ENCODE data around the gene ZNF749.
A peak's percentile ranks its signal among the peaks of the same experiment; 100 is the strongest.

Gene ZNF749

DNA sequence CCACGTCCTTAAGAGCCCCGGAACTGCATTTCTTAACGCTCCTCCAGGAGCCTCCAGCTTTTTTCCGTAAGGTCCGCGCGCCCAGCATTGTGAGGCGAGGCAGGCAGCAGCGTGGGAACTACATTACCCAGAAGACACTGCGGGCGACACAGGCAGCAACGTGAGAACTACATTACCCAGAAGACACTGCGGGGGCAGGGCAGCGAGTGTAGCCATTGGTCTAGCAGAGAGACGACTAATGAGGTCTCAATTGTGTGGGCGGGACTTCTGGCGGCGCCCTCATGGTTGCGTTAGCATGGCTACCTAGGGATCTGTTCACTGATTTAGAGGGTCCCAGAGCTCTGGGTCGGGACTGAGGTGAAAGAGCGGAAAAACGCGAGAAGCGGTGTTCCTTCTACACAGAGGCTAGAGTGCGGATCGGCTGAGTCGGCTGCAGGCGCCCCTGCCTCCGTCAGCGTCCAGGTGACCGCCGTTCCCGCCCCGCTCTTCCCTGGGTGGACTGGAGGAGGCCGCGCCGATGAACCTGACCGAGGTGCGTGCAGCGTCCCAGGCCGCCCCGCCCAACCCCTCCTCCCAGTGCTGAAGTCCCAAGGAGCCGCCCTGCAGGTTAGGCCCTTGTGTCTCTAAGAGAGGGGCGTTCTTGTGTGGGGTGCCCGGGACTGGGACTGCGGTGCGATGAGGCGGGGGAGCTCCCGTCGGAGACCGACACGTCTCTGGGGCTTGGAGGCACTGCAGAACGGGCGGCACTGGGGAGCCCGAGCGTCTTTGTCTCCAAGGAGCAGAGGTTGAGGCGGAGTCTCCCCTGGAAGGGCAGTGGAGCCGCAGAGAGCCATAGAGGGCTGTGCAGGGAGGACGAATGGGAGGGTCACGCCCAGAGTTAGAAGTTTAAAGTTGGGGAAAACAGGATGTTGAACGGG, at the start of gene ZNF749:
Gene ZNF749, plus strand, starts transcription at position 264 of the 917 bp plus-strand sequence. Its CDS starts 254 bp downstream, at position 518.
- DNase-seq (ENCODE audit: low read depth in 2 of 2), result peak; percentile 85 to 91

DNA sequence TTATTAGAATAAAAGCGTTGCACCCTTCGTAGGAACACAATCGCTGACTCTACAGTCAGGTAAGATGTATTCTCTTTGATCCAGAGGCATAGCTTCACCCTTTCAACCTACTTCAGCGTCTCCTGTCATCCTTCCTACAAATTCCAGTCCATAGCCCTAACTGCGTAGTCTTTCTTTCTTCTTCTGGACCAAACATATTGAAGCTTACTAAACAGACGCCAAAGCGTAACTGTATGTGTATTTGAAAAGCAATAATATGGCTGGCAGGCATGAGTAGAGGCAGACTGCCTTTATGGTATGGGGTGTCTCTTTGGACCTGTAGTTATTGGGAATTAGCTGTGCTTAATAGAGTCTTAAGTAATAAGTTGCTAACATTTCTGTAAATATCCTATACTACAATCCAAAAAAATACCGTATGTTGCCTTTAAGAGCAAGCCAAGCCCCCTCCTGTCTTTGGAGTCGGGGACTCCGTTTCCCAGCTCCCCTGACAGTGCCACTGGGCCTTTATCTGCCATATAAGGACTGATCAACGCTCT, 45.9 kb upstream of the ZNF749 start:
- no peak for DNase-seq (ENCODE audit: low read depth in 2 of 2)

DNA sequence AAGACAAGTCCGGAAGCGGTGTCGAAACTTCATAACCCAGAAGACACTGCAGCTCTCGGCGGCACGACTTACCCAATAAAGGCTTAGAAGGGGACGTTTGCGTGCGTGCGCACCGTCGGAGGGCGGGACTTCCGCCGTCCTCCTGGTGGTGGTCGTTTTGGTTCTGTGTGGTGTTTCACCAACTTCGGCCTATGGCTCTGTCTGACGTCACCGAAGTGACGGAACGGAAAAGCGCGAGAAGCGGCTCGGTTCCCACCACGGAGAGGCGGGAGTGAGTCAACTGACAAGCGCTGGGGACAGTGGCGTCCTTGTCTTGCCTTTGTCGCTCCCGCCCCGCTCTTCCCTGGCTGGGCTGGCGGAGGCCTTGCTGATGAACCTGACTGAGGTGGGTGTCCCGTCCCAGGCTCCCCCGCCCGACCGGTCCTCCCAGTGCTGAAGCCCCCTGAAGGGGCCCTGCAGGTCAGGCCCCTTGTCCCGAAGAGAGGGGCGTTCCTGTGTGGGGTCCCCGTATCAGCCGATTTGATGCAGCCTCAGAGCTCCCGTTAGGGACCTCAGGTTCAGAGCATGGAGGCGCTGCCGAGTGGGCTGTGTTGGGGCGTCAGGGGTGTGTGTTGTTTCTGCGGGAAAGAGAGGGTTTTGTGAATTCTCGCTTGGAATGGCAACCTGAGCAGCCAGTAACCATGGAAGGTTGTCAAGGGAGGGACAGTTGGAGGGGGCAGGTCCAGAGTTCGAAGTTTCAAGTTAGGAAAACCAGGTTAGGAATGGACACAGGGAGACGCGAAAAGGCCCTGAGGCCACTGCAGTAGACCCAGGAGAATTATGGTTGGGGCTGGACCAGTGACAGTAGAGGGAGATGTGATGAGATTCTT, 45.2 kb upstream of the ZNF749 start, which contains the start of gene ZNF548:
Gene ZNF548, plus strand, starts transcription at position 125 of the 869 bp plus-strand sequence. Its CDS starts 246 bp downstream, at position 371.
- peak; percentile 89 to 97 for DNase-seq (ENCODE audit: low read depth in 2 of 2)

DNA sequence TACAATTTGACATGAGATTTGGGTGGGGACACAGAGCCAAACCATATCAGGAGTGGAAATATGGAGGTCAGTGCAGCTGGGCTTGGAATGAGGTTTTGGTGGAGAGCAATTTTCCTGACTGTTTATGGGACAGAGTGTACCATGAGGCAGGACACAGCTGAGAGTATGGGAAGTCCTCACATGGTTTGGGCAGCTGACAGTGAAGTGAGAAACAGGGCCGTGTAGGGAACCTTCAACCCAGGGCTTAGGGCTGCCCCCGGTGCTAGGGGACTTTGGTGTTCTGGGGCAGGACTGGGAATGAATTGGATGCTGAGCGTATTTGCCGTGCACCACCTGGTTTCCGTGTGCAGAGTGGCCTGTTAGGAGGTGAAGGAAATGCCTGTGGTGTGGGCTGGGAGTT, 39.4 kb upstream of the ZNF749 start:
- no peak for DNase-seq (ENCODE audit: low read depth in 2 of 2)

DNA sequence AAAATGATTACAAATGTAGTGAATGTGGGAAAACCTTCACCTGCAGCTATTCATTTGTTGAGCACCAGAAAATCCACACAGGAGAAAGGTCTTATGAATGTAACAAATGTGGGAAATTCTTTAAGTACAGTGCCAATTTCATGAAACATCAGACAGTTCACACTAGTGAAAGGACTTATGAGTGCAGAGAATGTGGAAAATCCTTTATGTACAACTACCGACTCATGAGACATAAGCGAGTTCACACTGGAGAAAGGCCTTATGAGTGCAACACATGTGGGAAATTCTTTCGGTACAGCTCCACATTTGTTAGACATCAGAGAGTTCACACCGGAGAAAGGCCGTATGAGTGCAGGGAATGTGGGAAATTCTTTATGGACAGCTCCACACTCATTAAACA, 36.3 kb upstream of the ZNF749 start:
- DNase-seq (ENCODE audit: low read depth in 2 of 2), result no peak

DNA sequence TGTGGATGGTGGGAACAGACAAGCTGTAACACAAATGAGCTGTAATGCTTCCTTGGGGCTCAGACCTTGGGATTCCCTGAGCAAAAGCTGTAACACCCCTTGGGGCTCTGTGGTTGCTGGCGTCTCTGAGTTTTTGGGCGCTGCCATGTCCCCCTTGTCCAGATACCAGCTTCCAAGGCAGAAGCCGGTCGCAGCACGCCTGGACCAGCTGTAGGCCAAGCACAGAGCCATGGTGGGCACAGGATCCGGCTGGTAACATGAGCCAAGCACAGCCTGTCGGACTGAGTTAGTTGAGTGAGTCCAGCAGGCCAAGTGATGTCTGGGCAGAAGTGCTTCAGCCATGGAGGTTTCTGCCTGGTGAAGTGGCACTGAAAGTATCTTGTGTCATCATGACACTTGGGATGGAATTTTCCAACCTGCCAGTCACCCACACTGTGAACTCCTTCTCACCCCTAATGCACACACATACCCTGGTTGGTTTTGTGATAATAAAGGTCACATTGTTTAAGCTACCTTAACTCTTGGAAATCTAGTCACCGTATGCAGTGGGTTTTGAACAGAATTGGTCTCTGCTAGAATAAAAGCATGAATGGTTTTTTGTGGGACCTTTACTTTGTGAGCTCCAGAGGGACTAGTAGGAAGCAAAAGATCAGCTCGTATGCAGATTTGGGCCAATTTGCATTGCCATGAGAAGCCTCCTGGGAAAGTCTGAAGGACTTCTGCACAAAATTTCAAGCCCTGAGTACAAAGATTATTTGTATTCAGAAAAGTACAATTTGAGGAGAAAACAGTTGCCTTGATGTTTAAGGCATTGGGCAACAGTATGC, 31.2 kb upstream of the ZNF749 start:
- DNase-seq (ENCODE audit: low read depth in 2 of 2), result no peak

DNA sequence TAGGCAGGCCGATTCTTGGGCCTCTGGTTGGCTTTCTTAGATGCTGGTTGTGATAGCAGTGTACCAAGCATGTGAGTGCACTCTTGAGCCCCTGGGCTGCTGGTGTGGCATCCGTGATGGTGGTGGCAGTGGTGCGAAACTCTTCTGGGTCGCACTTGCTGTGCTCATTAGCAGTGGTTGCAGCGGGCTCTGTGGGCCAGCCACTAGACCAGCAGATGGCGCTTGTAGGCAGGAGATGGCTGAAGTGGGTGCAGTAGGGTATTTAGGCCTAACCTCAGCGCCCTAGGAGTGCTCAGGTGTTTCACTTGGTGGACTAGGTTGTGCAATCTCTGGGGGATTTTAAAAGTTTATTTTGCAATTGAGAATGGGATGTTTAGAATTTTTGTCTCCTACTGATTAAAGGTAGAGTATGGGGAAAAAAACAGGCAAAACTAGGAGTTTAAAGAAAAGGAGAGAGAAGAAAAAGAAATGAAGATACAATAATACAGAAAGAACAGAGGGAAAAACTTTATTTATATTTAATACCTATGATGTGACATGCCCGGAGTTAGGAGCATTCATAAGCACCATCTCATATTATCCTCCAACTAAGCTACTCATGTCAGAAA, 28.5 kb upstream of the ZNF749 start:
- DNase-seq (ENCODE audit: low read depth in 2 of 2), result peak; percentile 45 to 54

DNA sequence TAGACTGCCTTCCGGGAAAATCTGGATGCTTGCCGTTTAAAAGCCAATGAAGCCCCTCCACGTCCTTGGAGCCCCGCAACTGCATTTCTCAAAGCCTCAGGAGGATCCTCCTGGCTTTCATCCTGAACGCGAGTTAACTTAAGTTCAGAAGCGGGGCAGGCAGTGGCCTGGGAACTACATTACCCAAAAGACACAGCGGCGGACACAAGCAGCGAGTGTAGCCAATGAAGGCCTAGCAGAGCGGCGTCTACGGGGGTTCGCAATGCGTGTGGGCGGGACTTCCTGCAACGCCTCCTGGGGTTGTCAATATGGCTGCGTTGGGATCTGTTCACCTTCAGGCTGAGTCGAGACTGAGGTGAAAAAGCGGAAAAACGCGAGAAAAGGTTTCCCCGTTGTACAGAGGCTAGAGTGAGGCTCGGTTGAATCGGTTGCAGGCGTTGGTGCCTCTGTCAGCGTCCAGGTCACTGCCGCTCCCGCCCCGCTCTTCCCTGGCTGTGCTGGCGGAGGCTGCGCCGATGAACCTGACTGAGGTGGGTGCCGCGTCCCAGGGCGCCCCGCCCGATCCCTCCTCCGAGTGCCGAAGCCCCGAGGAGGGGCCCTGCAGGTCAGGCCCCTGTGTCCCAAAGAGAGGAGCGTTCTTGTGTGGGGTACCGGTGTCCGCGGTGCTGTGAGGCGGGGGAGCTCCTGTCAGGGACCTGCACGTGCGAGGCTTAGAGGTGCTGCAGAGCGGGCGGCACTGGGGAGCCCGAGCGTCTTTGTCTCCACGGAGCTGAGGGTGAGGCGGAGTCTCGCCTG, 24.1 kb upstream of the ZNF749 start, which contains the start of gene ZNF17:
Gene ZNF17, plus strand, starts transcription at position 285 of the 795 bp plus-strand sequence. CDS start 2,455 bp downstream, outside the sequence.
- peak; percentile 84 to 86 for DNase-seq (ENCODE audit: low read depth in 2 of 2)

DNA sequence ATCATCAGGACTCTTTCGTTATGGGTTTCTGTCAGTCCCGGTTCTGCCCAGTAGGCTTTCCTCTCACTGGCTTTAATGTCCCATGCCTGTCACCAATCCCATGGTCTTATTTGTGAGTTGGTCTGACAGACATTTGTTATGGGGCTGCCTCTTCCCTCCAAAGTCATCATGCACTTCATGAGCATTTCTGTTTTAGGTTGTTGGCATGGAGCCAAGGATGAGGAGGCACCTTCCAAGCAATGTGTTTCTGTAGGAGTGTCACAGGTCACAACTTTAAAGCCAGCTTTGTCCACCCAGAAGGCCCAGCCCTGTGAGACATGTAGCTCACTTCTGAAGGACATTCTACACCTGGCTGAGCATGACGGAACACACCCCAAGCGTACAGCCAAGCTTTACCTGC, 15.7 kb upstream of the ZNF749 start:
- DNase-seq (ENCODE audit: low read depth in 2 of 2), result no peak

DNA sequence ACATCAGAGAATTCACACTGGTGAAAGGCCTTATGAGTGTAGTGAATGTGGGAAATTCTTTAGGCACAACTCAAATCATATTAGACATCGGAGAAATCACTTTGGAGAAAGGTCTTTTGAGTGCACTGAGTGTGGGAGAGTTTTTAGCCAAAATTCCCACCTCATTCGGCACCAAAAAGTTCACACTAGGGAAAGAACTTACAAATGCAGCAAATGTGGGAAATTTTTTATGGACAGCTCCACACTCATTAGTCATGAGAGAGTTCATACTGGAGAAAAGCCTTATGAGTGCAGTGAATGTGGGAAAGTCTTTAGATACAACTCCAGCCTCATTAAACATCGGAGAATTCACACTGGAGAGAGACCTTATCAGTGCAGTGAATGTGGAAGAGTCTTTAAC, 14.1 kb upstream of the ZNF749 start:
- DNase-seq (ENCODE audit: low read depth in 2 of 2), result no peak

DNA sequence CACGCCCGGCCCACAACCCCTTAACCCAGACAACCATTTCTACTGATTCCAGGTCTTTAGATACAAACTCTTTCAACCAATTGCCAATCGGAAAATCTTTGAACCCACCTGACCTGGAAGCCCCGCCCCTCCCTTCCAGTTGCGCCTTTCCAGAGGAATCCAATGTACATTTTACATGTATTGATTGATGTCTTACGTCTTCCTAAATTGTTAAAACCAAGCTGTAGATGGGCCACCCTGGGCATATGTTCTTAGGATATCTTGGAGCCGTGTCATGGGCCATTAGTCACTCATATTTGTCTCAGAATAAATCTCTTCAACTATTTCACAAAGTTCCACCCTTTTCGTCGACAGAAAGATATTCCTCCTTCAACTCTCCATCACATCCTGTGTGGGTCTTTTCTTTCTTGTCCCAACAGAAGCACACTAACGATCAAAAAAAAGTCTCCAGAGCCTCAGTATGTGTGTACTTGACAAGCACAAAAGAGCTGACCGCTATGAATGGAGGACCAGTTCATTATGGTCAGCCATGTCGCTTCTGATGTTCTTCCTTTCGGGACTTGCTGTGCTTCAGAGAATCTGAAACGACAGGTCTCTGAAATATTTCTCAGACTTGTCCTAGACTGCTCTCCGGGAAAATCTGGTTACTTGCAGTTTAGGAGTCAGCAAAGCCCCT, 601 bp upstream of the ZNF749 start:
- no peak for DNase-seq (ENCODE audit: low read depth in 2 of 2)

DNA sequence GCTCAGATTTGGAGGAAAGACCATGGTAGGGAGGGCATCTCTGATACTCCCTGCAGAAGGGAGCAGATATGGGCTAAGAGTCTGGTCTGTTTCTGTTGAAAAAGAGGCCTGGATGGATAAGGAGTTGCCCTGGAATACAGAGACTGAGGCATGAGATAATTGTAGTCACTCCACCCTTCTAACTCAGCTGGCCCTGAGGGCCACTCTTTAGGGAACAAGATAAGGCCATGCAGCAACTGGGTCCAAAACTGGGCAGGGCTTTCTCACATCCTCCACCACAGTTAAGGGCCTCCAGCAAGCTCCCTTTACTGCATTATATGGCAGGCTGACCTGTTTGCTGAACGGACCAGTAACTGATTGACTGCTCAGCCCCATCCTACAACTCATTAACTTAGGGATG, 1.3 kb downstream of the ZNF749 start:
- DNase-seq (ENCODE audit: low read depth in 2 of 2), result no peak

DNA sequence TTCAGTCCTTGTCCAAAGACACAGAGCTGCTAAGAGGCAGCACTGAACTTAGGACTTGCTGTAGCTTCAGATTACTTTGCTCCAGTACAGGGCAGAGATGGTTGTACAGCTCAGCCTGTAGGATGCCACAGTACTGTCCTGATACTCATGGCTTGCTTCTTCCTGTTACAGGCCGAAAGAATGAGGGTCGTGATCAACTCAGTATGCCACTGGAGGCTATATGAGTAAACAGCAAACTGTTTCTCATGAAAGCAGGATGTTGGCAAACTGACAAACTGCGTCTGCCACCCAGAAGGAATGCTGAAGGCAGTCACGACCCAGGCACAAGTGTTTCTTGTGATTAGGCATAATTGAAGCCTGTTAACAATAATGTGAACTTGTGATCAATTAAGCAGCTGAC, 2.8 kb downstream of the ZNF749 start:
- no peak for DNase-seq (ENCODE audit: low read depth in 2 of 2)

DNA sequence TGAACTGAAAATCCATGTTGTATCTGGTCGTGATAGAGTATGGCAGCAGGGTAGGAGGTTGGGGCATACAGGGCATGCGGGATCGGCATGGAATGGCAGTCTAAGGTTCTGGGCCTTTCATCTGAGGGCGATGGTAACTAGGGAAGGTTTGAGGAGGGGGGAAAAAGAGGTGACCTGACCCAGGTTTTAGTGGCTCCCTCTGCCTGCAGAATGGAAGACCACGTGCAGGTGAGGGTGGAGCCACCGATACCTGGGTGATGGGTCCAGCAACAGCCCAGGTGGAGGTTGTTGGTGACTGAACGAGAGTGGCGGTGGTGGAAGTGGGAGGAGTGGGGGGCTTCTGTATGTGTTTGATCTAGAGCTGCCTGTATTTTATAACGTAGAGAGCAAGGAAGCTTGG, 3.8 kb downstream of the ZNF749 start:
- no peak for DNase-seq (ENCODE audit: low read depth in 2 of 2)

DNA sequence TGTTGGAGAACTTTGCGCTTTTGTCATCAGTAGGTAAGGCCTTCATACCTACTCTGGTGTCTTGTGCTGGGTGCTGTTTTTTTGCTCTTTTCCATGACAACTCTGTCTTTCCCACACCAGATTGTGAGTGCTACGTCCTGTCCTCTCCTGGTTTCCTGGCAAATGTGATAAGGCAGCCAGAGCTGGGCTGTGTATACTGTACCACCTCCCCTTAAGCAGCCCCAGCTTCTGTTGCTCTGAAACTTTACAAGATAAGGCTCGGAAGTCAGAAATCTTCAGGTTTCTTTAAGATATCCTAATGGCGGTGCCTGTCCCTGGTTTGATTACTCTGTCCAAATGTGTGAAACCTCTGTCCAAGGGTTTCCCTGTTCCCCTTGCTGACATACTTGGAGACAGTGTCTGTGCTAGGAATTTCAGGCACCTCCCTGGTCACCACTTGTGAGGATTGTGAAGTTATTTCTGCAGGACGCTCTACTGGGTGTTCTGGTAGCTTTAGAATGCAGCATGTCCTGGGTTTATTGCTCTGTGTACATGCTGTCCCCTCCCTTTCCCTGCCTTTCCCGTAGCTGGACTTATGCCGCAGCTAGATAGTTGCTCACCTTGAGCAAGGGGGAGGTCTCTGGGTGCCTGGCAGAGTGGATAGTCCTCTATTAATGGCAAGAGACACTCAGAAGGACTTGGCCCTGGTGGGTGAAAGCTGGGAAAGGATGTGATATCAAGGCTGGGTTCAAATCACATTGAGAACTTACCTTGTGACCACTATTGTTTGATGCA, 7.0 kb downstream of the ZNF749 start:
- no peak for DNase-seq (ENCODE audit: low read depth in 2 of 2)

DNA sequence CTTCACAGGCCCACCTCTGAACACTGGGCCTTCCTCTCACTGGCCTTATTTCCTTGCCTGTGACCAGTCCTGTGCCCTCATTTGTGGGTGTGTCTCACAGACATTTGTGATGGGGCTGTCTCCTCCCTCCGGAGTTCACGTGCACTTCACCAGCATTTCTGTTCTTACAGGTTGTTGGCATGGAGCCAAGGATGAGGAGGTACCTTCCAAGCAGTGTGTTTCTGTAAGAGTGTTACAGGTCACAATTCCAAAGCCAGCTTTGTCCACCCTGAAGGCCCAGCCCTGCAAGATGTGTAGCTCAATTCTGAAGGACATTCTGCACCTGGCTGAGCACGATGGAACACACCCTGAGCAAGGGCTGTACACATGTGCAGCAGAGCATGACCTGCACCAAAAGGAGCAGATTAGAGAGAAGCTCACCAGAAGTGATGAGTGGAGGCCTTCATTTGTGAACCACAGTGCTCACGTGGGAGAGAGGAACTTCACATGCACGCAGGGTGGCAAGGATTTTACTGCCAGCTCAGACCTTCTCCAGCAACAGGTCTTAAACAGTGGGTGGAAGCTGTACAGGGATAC, 8.1 kb downstream of the ZNF749 start:
- no peak for DNase-seq (ENCODE audit: low read depth in 2 of 2)

DNA sequence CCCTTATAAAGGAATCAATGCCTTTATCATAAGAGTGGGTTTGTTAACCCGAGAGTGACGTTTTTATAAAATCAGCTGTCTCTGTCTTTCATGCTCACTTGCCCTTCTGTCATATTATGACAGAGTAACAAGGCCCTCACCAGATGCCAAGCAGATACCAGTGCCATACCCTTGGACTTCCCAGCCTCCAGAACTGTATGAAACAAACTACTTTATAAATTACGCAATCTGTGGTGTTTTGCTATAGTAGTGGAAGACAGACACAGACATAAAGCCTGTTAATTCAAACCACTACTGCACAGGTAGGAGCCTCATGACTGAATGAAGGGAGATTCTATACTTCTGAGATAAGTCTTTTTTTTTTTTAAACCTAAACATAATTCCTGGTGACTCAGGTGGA, 17.2 kb downstream of the ZNF749 start:
- DNase-seq (ENCODE audit: low read depth in 2 of 2), result no peak

DNA sequence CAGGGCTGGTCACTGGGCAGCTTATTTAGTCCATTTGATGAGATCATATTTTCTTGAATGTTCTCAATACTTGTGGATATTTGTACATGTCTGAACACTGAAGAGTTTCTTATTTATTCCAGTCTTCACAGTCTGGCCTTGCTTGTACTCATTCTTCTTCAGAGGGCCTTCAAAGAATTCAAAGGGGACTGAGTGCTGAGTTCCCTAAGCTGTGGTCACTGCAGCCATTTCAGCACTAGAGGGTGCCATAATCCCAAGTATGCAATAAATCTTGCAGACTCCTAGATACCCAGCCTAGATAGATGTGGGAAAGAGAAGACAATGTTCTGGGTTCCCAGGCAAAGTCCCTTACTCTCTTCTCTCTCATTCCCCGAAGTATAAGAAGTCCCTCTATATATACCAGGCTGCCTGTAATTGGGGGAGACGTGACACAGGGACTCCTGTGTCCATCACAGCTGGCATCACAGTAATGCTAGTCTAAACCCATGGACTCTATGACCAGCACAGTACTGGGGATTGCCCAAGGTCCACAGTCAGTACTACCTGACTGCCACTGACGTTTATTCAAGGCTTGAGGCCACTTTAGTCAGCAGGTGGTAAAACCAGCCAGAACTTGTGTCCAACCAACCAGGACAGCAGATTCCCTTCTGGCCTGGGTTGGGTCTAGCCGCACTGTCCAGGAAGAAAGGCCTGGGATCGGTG, 30.7 kb downstream of the ZNF749 start:
- no peak for DNase-seq (ENCODE audit: low read depth in 2 of 2)
